ENCODE data around the gene ADRA2A.

ADRA2A gene

GRCh38 chr10:111109501-111110242 is 32.8 kb downstream of the ADRA2A start:
- DNase-seq (ENCODE audit: low read depth): no peak

GRCh38 chr10:111110771-111111170 is 33.9 kb downstream of the ADRA2A start:
- DNase-seq (ENCODE audit: low read depth): no peak

- no peak for DNase-seq (ENCODE audit: low read depth)
Observed at GRCh38 chr10:111112333-111112732, 35.5 kb downstream of the ADRA2A start.

- no peak for DNase-seq (ENCODE audit: low read depth)
Observed at GRCh38 chr10:111113238-111113960, 36.6 kb downstream of the ADRA2A start.

- DNase-seq (ENCODE audit: low read depth): peak; percentile 17
Observed at GRCh38 chr10:111113961-111114757, 37.3 kb downstream of the ADRA2A start.

- DNase-seq (ENCODE audit: low read depth): no peak
Observed at GRCh38 chr10:111114758-111115500, 38.1 kb downstream of the ADRA2A start.

- no peak for DNase-seq (ENCODE audit: low read depth)
Observed at GRCh38 chr10:111116211-111116610, 39.4 kb downstream of the ADRA2A start.

- DNase-seq (ENCODE audit: low read depth): no peak
Observed at GRCh38 chr10:111116762-111117445, 40.1 kb downstream of the ADRA2A start.

- DNase-seq (ENCODE audit: low read depth): no peak
Observed at GRCh38 chr10:111117528-111118277, 40.9 kb downstream of the ADRA2A start.

GRCh38 chr10:111118758-111119157 is 41.9 kb downstream of the ADRA2A start:
- no peak for DNase-seq (ENCODE audit: low read depth)

- no peak for DNase-seq (ENCODE audit: low read depth)
Observed at GRCh38 chr10:111119637-111120036, 42.8 kb downstream of the ADRA2A start.

- no peak for DNase-seq (ENCODE audit: low read depth)
Observed at GRCh38 chr10:111122127-111122526, 45.3 kb downstream of the ADRA2A start.

- no peak for DNase-seq (ENCODE audit: low read depth)
Observed at GRCh38 chr10:111123883-111124282, 47.1 kb downstream of the ADRA2A start.

- no peak for DNase-seq (ENCODE audit: low read depth)
Observed at GRCh38 chr10:111125102-111125501, 48.3 kb downstream of the ADRA2A start.

GRCh38 chr10:111126077-111126476 is 49.2 kb downstream of the ADRA2A start:
- peak; percentile 9 for DNase-seq (ENCODE audit: low read depth)

- no peak for DNase-seq (ENCODE audit: low read depth)
Observed at GRCh38 chr10:111127081-111127848, 50.4 kb downstream of the ADRA2A start.

- peak; percentile 53 for DNase-seq (ENCODE audit: low read depth)
Observed at GRCh38 chr10:111128331-111129180, 51.7 kb downstream of the ADRA2A start.

- DNase-seq (ENCODE audit: low read depth): no peak
Observed at GRCh38 chr10:111129363-111129762, 52.5 kb downstream of the ADRA2A start.

- DNase-seq (ENCODE audit: low read depth): no peak
Observed at GRCh38 chr10:111130471-111130870, 53.6 kb downstream of the ADRA2A start.

All from ELR (cell line).